GM12865 (cell line): Measurements from ENCODE around the gene ZCCHC3.

Experiments
- DNase-seq: peaks from one replicate; pipeline ENCODE4 v3.0.0; 2010; ENCODE audit warnings: low read depth
- H3K4me3 ChIP-seq: 2 replicates; pipeline ENCODE4 v1.5.1; 2011; ENCODE audit warnings: mild to moderate bottlenecking, low read depth, low read length, control low read depth
- TF ChIP-seq, protein P1 (sequence below): IDR thresholded peaks from 2 replicates; pipeline ENCODE4 v1.5.1; 2011; ENCODE audit warnings: low read length, control low read depth, low read depth, inconsistent platforms; ENCODE audit not compliant: insufficient read depth; ENCODE audit errors: missing control alignments

The ZCCHC3 gene

DNA sequence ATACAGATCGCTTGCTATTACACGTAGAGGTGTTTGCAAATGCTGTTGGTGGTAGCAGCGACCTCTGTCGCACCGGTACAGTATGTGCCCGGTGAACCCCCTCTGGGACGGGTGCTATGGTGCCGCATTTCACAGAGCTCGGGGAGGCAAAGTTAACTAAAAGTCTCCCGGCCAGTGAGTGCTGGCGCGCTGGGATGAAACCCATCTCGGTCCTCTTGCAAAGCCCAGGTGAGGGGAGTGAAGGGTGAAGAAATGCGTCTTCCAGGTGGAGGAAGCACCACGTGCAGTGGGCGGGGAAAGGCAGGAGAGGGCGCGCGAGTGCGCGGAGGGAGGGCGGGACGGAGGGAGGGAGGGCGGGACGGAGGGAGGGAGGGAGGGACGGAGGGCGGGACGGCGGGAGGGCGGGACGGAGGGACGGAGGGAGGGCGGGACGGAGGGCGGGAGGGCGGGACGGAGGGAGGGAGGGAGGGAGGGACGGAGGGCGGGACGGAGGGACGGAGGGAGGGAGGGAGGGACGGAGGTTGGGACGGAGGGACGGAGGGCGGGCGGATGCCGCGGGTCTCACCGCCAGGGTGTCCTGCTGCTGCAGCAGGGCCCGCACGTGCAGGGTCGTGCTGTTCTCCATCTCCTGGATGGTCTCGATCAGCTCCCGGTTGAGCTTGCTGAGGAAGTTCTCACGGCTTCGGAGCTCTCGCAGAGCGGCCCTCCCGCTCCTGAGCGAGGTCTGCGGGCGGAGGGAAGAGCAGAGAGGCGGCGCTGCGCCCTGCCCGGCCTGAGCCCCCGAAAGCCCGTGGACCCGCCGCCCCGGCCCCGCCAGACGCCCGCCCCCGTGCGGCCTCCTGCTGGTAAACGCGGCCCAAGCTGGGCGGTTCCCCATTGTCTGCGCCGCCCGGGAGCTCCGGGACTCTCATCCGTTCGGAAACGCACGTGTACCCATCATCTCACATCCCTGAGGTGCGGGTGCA, 18.5 kb upstream of the ZCCHC3 start:
- no peak overlapping the region for H3K4me3 ChIP-seq
- TF ChIP-seq, protein P1, sequence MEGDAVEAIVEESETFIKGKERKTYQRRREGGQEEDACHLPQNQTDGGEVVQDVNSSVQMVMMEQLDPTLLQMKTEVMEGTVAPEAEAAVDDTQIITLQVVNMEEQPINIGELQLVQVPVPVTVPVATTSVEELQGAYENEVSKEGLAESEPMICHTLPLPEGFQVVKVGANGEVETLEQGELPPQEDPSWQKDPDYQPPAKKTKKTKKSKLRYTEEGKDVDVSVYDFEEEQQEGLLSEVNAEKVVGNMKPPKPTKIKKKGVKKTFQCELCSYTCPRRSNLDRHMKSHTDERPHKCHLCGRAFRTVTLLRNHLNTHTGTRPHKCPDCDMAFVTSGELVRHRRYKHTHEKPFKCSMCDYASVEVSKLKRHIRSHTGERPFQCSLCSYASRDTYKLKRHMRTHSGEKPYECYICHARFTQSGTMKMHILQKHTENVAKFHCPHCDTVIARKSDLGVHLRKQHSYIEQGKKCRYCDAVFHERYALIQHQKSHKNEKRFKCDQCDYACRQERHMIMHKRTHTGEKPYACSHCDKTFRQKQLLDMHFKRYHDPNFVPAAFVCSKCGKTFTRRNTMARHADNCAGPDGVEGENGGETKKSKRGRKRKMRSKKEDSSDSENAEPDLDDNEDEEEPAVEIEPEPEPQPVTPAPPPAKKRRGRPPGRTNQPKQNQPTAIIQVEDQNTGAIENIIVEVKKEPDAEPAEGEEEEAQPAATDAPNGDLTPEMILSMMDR, result no peak
- no peak for DNase-seq

DNA sequence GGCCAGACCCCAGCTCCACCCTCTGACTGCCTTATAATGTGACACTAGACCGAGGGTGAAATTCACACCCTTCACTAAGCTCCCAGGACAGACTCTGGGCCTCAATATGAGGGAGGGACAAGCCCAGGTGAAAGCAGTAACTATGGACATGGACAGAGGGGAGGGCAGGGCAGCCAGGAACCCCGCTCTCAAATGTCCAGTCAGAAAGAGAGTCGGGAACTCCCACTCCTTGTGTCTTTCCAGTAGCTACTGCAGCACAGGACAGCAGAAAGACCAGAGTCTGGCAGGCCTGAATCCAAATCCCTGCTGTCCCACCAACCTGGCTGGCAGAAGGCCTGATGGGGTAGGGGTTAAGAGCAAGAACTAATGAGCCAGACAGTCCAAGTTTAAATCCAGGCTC, 13.2 kb upstream of the ZCCHC3 start:
- TF ChIP-seq, protein P1, result no peak
- no peak overlapping the region for H3K4me3 ChIP-seq
- no peak for DNase-seq

- H3K4me3 ChIP-seq, result no peak overlapping the region
- TF ChIP-seq, protein P1, result no peak
- DNase-seq, result no peak
Measured at GRCh38 chr20:286508-286907, 10.9 kb upstream of the ZCCHC3 start.

DNA sequence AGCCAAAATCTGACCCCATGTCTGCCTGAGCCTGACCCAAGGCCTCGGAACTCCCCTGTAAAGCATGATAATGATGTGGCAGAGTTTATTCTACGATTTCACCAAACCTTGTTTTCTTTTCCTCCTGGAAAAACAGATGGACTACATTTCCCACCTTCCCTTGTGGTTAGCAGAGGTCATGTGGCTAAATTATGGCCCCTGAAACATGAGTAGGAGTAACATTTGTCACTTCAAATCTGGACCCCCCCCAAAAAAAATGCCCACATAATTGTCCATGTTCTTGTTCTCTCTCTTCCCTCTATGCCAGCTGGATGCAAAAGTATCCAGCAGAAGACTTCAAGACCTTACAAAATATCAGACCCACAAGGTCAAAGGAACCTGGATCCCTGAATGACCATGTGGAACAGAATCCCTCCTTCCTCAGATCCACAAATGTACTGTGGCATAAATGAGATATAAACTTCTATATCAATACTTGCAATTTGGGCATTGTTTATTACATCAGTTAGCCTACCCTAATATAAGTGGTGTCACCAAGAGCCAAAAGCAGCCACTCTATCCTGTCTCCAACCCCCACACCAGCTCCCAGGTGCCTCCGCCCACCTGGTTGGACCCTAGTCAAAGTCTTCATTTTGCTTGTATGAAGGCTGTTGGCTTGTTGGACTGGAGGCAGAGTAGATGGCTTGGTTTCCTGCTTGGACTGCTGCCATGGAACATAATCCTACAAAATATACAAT, 8.2 kb upstream of the ZCCHC3 start:
- TF ChIP-seq, protein P1, result no peak
- H3K4me3 ChIP-seq, result peak overlapping the region; percentile 93

DNA sequence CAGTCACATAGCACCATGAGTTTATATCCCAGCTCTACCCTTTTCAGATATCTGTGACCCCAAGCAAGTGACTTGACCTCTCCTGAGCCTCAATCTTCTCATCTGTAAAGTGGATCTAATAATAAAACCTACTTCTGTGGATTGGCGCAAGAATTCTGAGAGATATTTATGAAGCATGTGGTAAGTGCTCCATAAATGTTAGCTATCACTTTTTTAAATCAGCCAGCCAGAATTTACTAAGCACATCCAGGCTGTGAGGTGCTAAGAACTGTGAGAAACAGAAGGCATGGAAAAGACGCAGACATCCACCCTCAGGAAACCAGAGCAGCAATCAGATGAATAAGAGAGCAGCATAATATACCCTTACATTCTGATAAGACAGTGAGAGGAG, 7.7 kb upstream of the ZCCHC3 start:
- H3K4me3 ChIP-seq, result peak overlapping the region; percentile 93
- TF ChIP-seq, protein P1, result no peak
- no peak for DNase-seq

More for the DNA sequence above, 8.2 kb upstream of the ZCCHC3 start:
- no peak for DNase-seq

DNA sequence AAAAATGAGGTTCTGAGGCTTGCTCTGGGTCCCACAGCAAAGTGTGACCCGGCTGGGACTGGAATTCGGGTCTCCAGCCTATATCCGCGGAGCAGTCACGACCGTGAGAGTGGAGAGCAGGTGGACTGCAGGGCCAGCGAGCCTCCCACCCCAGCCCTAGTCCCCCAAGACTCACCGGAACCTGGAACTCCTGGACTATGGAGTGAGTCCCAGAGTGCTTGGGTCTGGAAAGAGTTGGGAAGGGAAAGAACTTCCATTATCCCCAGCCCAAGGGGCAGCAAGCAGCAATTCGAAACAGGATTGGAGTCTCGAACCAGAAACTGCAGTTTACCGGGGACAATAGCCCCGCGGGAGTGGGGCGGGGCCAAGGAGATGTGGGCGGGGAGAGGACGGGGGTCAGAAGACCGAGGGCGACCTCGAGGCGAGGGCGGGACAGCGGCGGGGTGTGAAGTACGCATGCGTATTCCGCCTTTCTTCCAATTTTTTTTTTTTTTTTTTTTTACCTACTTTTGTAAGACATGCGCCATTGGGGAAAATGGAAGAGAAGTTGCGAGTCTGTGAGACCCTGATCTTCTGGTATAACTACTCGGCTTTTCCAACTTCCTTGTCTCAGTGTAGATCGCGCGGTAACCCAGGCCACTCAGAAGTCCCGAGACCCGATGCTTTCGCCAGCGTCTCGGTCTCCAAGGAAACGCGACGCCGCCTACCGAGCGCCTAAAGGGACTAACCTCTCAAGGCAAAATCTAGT, 7.1 kb upstream of the ZCCHC3 start, which contains the start of gene C20orf96:
TSS of gene C20orf96 (minus strand) at position 667 of the 748 bp plus-strand sequence. CDS start at position 527, 140 bp downstream.
- TF ChIP-seq, protein P1, result peak; percentile 42
- H3K4me3 ChIP-seq, result peak within 1 kb of the TSS; percentile 93
- DNase-seq, result peak; percentile 97
